Endothelial cell of umbilical vein (primary cell): Measurements from ENCODE around the gene SLC24A1. TPM values are rescaled to one million over a fixed set of nuclear protein-coding genes. Genes with fewer than 3 reads are reported as not detected.

Source experiments
- BruUV-seq: library from RNA; stranded (reverse); fragments of 400-500 nt; replicated peaks from 2 replicates; lab custom pipeline; 2021; lab: Mats Ljungman, UMichigan
- CTCF ChIA-PET: fragments of 300-600, 350-600 bp; sonication (Branson Sonifier 250); formaldehyde crosslinking; loops from one replicate; lab custom pipeline; 2021; ENCODE audit warnings: antibody characterized with exemption, inconsistent platforms; lab: Charles Lee
- POLR2A ChIA-PET: fragments of 300-600, 350-600 bp; sonication (Branson Sonifier 250); formaldehyde crosslinking; loops from one replicate; lab custom pipeline; 2021; ENCODE audit warnings: antibody characterized with exemption, inconsistent platforms; lab: Charles Lee
- DNase-seq: peaks from one replicate; pipeline ENCODE4 v3.0.0-alpha.2; 2011; ENCODE audit warnings: low read depth, low spot score
- FAIRE-seq: peaks from 2 replicates; lab custom pipeline; 2011; peaks lifted over from hg19 to GRCh38; lab: Jason Lieb, UNC
- H2AFZ ChIP-seq: 2 replicates; pipeline ENCODE4 v1.6.0; 2012; ENCODE audit warnings: low read depth, low read length, control low read depth, inconsistent platforms
- H3K27ac ChIP-seq: 2 replicates; pipeline ENCODE4 v1.5.1; 2011; ENCODE audit warnings: low read depth, mild to moderate bottlenecking, control low read depth, low read length, moderate library complexity; ENCODE audit not compliant: insufficient read depth
- H3K27me3 ChIP-seq, 2 experiments: 2 replicates each; pipeline versions ENCODE4 v1.6.0 to v1.6.1; 2011; ENCODE audit warnings: low read length in 2 of 2, mixed read lengths in 1 of 2; ENCODE audit not compliant: control insufficient read depth in 2 of 2, insufficient read depth in 2 of 2
- H3K36me3 ChIP-seq, 2 experiments: 2 replicates in 1 of 2; 3 replicates in 1 of 2; pipeline ENCODE4 v1.5.1; 2011; ENCODE audit warnings: low read length in 2 of 2, mild to moderate bottlenecking in 1 of 2, moderate library complexity in 1 of 2; ENCODE audit not compliant: control insufficient read depth in 2 of 2, insufficient read depth in 2 of 2; ENCODE audit errors: extremely low read depth in 1 of 2
- H3K4me1 ChIP-seq: 3 replicates; pipeline ENCODE4 v1.5.1; 2011; ENCODE audit warnings: mild to moderate bottlenecking, low read length; ENCODE audit not compliant: control insufficient read depth, insufficient read depth; ENCODE audit errors: extremely low read depth
- H3K4me2 ChIP-seq: 2 replicates; pipeline ENCODE4 v1.6.1; 2011; ENCODE audit warnings: low read length, control low read depth, mixed read lengths; ENCODE audit not compliant: insufficient read depth
- H3K4me3 ChIP-seq, 3 experiments: fragments of 200-600 bp in 1 of 3; sonication (generic), shearing (Covaris generic) in 1 of 3; replicated peaks in 1 of 3; 2 replicates each; pipeline ENCODE4 v1.5.1; 2011 to 2016; ENCODE audit warnings: control low read depth in 3 of 3, low read length in 3 of 3, mild to moderate bottlenecking in 2 of 3, inconsistent platforms in 1 of 3, low read depth in 1 of 3, moderate library complexity in 1 of 3; ENCODE audit not compliant: insufficient read depth in 1 of 3
- H3K79me2 ChIP-seq: 2 replicates; pipeline ENCODE4 v1.6.0; 2012; ENCODE audit warnings: low read length, inconsistent platforms; ENCODE audit not compliant: control insufficient read depth, insufficient read depth
- H3K9ac ChIP-seq: replicated peaks from 2 replicates; pipeline ENCODE3; 2011; ENCODE audit warnings: low read length, control low read depth; ENCODE audit not compliant: insufficient read depth; ENCODE audit errors: extremely low read depth
- H3K9me1 ChIP-seq: replicated peaks from 3 replicates; pipeline ENCODE4 v1.6.0; 2011; ENCODE audit warnings: mild to moderate bottlenecking, low read length; ENCODE audit not compliant: control insufficient read depth, insufficient read depth; ENCODE audit errors: extremely low read depth
- H3K9me3 ChIP-seq: replicated peaks from 2 replicates; pipeline ENCODE4 v1.5.1; 2012; ENCODE audit warnings: low read length, inconsistent platforms; ENCODE audit not compliant: control insufficient read depth, insufficient read depth
- H4K20me1 ChIP-seq: replicated peaks from 2 replicates; pipeline ENCODE3; 2011; ENCODE audit warnings: mild to moderate bottlenecking, low read length; ENCODE audit not compliant: control insufficient read depth, insufficient read depth; ENCODE audit errors: extremely low read depth
- CTCF ChIP-seq, 2 donors: IDR thresholded peaks; 1 replicate in 1 of 2; 2 replicates in 1 of 2; pipeline ENCODE4 v1.5.1; 2011; ENCODE audit warnings: low read length in 2 of 2, mild to moderate bottlenecking in 2 of 2, moderate library complexity in 2 of 2, control low read depth in 1 of 2, inconsistent platforms in 1 of 2, low read depth in 1 of 2; ENCODE audit not compliant: insufficient read depth in 1 of 2; ENCODE audit errors: extremely low read depth in 1 of 2
- EZH2 ChIP-seq: IDR thresholded peaks from 2 replicates; pipeline ENCODE4 v1.6.1; 2012; ENCODE audit warnings: borderline replicate concordance, low read depth, mild to moderate bottlenecking, moderate library complexity, low read length, inconsistent platforms; ENCODE audit not compliant: severe bottlenecking
- FOS ChIP-seq: IDR thresholded peaks from 2 replicates; pipeline ENCODE4 v1.6.1; 2011; ENCODE audit warnings: mild to moderate bottlenecking, low read length, moderate library complexity, borderline replicate concordance; ENCODE audit not compliant: insufficient read depth
- JUN ChIP-seq: IDR thresholded peaks from 2 replicates; pipeline ENCODE4 v1.6.1; 2011; ENCODE audit warnings: borderline replicate concordance, low read depth; ENCODE audit not compliant: insufficient read length, insufficient read depth
- MAX ChIP-seq: IDR thresholded peaks from 2 replicates; pipeline ENCODE4 v1.6.1; 2011; ENCODE audit not compliant: insufficient read depth, insufficient read length
- POLR2A ChIP-seq: IDR thresholded peaks from 2 replicates; pipeline ENCODE4 v1.6.1; 2012; ENCODE audit warnings: low read depth, mild to moderate bottlenecking, control low read depth, low read length
- dilution Hi-C: fragments of 300-500 bp; cut with MboI; formaldehyde crosslinking; loops from one replicate; pipeline ENCODE4 v1.15.0; 2019; ENCODE audit warnings: low sequenced_read_pairs; ENCODE audit not compliant: extremely low pct_ligation_motif_present
- intact Hi-C: fragments of 100-400 bp; cut with micrococcal nuclease; formaldehyde crosslinking; loops from one replicate; pipeline ENCODE4 v1.10.0; 2022
- polyA plus RNA-seq, 4 experiments: library from polyadenylated mRNA; depleted of rRNA in 3 of 4; stranded (reverse) in 3 of 4; unstranded in 1 of 4; fragments of >200 nt; gene quantifications; 2 replicates each; pipeline versions ENCODE4 v1.2.1 to v1.2.3, GENCODE V29; 2011 to 2012; ENCODE audit warnings: missing spikeins in 1 of 4
- total RNA-seq: library from RNA; stranded (reverse); gene quantifications from 2 replicates; pipeline ENCODE4 v1.2.3, GENCODE V29; 2021

SLC24A1 gene
- total and polyA plus RNA-seq, 2 donors (not counting 3 experiments of a cell fraction or from before 2014, with no cell fraction given): 3.6 to 7.3 TPM

GRCh38 chr15:65631503-65631902 lies 9.8 kb downstream of the SLC24A1 start:
- Histone ChIP-seq H3K9me1 (no peaks in the 10 kb centered on the region), H3K4me3 (no peak overlapping the region), H3K79me2 (no peaks in the 10 kb centered on the region), H3K4me2 (no peak overlapping the region), H3K9me3 (no peaks in the 10 kb centered on the region), H2AFZ (no peak overlapping the region), H3K36me3 (no peaks in the 10 kb centered on the region), H3K27me3 (no peaks in the 10 kb centered on the region), H3K9ac (no peak overlapping the region), H3K4me1 (no peaks in the 10 kb centered on the region), H4K20me1 (no peaks in the 10 kb centered on the region), H3K27ac (no peak overlapping the region)
- intact Hi-C loops: loop anchor here (10.0 kb wide), 1 partner anchor 313 kb away; no protein-coding TSS in a partner anchor
- TF ChIP-seq MAX: no peak
- TF ChIP-seq FOS: no peak
- TF ChIP-seq POLR2A: no peak
- no peak for TF ChIP-seq JUN
- BruUV-seq: no TSS peak
- ChIA-PET CTCF (interaction anchor here (1.4 kb wide), 1 partner anchor 20 kb away, joined by 5 read pairs; the partner anchor contains the start of gene INTS14), POLR2A (interaction anchor here (0.6 kb wide), 1 partner anchor 43 kb away, joined by 4 read pairs; no protein-coding TSS in a partner anchor)
- dilution Hi-C loops: no loop called here
- DNase-seq (no peak), FAIRE-seq (no peak)

GRCh38 chr15:65632780-65633375 lies 11.1 kb downstream of the SLC24A1 start:
- ChIA-PET CTCF (no interaction called here), POLR2A (no interaction called here)
- Histone ChIP-seq H3K27ac (no peak overlapping the region), H3K9me3 (no peaks in the 10 kb centered on the region), H3K27me3 (no peaks in the 10 kb centered on the region), H3K4me2 (no peak overlapping the region), H3K9me1 (no peaks in the 10 kb centered on the region), H3K79me2 (no peaks in the 10 kb centered on the region), H3K36me3 (no peaks in the 10 kb centered on the region), H4K20me1 (no peaks in the 10 kb centered on the region), H2AFZ (no peak overlapping the region), H3K4me3 (no peak overlapping the region), H3K9ac (no peak overlapping the region), H3K4me1 (no peaks in the 10 kb centered on the region)
- FAIRE-seq (no peak), DNase-seq (no peak)
- TF ChIP-seq JUN (no peak), CTCF (IDR thresholded peaks at IDR 0.05; ENCODE audit: extremely low read depth in 1 of 2, insufficient read depth in 1 of 2, low read depth in 1 of 2, low read length in 2 of 2) (no peak), EZH2 (no peak)
- dilution Hi-C loops (no loop called here), intact Hi-C loops (loop anchor here (10.0 kb wide), 1 partner anchor 312 kb away; no protein-coding TSS in a partner anchor)
- BruUV-seq: no TSS peak
